HG02870 (cell line): Measurements from ENCODE around the gene EXD1.

Experiments
- ATAC-seq: cut with Tn5 transposase; IDR thresholded peaks from one replicate; pipeline ENCODE4 v1.9.1; 2021; ENCODE audit warnings: mild to moderate bottlenecking, moderate library complexity; ENCODE audit not compliant: unreplicated experiment

The EXD1 gene

DNA sequence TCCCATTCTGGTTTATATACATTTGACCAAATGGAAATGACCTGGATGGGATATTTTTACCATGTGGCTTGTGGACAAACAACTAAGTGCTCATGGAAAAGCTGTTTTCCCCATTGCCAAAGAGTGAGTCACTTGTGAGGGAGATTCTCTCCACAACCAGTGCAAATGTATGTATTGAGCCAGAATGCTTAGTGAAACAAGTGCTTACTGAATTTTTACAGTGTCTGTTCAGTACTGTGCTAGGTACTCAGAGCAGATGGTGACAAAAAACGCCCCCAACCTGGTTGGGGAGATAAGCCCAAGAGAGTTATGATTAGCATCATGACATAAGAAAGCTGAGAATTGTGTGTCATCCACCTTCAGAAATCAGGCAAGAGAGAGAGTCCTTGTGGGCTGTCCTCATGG lies 2.8 kb upstream of the EXD1 start:
- no peak for ATAC-seq

GRCh38 chr15:41231422-41232226 lies 1.1 kb upstream of the EXD1 start:
- ATAC-seq = peak; percentile 41

- no peak for ATAC-seq
These were observed 260 bp downstream of the EXD1 start for GRCh38 chr15:41230345-41230649.

DNA sequence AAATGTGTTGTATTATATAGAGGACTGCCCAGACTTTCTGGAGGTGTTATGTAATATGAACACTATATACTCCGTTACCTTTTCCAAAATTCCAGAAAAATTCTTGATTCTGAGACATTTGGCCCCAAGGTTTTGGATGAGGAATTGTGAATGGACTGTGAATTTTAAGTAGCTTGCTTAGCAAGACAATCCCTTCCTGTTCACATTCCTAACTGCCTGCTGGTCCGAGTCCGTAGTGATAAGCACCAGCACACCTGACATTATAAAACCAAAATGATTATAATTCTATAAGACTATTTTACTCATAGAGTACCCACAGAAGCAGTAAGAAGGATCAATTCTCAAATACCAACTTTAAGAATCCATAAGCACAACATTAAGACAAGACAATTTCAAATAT lies 11.2 kb downstream of the EXD1 start:
- no peak for ATAC-seq

GRCh38 chr15:41218851-41219250 lies 11.7 kb downstream of the EXD1 start:
- no peak for ATAC-seq

DNA sequence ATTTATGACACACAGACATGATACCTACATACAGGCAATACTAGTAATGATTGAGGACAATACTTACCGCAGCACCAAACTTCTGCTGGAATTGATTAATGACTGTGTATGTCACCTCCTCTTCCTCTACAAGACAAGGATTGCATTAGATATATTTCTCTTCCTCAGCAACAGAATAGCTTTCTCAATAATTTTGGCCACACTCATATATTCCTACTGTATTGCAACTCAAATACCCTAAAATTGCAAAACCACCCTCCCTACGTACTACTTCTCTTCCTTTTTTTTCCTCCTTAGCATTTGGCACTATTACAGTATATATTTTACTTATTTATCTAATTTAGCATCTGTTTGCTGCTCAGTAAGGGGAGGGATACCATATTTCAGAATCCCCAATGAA lies 14.8 kb downstream of the EXD1 start:
- ATAC-seq = no peak

DNA sequence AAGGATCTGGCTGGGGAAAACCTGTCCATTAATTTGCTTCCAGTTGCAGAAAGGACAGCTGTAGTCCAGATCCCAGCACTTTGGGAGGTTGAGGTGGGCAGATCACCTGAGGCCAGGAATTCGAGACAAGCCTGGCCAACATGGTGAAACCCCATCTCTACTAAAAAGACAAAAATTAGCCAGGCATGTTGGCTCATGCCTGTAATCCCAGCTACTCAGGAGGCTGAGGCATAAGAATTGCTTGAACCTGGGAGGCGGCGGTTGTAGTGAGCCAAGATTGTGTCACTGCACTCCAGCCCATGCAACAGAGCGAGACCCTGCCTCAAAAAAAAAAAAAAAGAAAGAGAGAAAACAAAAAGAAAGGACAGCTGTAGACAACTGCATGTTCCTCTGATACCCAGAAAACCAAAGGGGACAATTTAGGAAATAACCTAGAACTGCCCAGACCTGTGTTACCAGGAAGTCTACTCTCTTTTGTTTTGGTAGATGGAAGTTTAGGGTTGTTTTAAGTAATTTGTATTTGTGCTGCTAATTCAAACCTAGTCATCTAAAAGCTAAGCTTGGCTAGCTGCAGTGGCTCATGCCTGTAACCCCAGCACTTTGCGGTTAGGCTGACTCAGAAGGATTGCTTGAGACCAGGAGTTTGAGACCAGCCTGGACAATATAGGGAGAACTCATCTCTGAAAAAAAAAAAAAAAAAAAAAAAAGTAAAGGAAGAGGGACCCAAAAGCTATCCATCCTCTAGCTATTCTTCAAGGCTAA lies 22.7 kb downstream of the EXD1 start:
- no peak for ATAC-seq

DNA sequence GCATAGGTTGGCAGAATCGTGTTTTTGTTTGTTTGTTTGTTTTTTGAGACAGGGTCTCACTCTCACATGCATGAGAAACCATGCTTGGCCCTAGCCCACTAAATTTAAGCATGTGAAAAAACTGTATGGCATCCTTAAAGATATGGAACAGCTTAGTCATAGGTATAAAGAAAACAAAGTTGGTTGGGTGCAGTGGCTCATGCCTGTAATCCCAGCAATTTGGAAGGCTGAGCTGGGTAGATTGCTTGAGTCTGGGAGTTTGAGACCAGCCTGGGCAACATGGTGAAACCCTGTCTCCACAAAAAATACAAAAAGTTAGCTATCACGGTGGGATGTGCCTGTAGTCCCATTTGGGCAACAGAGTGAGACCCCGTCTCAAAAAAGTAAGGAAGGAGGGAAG lies 25.2 kb downstream of the EXD1 start:
- ATAC-seq = no peak

- ATAC-seq = no peak
These were observed 27.2 kb downstream of the EXD1 start for GRCh38 chr15:41203395-41203794.

- no peak for ATAC-seq
These were observed 31.1 kb downstream of the EXD1 start for GRCh38 chr15:41199470-41199869.

DNA sequence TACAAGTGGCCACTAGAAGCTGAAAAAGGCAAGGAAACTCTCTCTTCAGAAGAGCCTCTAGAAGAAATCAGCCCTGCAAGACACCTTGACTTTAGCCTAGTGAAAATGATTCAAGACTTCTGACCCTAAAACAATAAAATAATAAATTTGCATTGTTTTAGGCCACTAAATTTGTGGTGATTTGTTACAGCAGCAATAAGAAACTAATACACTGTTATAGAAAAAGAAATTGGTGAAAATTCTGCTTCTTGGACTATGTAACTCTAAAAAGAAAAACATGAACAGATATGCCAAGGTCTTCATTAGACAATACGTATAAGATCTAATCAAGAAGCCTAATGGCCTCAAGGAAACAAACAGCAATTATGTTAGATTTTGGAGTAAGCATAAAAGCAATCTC lies 36.1 kb downstream of the EXD1 start:
- no peak for ATAC-seq

DNA sequence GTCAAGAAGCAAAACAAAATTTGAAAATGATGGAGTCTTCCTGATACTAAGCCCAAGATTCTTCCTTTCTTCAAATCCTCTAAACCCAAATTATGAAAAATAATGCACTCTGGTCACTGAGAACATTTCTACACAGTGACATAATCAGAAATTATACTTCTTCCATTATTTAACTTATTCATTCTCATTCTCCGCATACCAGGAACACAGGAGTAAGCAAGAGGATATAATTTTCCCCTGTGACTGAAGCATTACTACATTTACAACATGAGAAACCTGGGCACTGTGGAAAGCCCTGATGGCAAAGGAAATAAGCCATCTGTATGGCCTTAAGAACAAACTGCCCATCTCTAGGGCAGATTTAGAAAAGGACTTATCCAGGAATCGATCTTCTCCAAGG lies 47.0 kb downstream of the EXD1 start:
- ATAC-seq = no peak

- no peak for ATAC-seq
These were observed 48.3 kb downstream of the EXD1 start for GRCh38 chr15:41182266-41182665.

GRCh38 chr15:41180206-41180789 lies 50.3 kb downstream of the EXD1 start:
- no peak for ATAC-seq

GRCh38 chr15:41169781-41170180 lies 60.8 kb downstream of the EXD1 start:
- ATAC-seq = no peak

GRCh38 chr15:41169086-41169485 lies 61.5 kb downstream of the EXD1 start:
- ATAC-seq = no peak

- ATAC-seq = no peak
These were observed 68.8 kb downstream of the EXD1 start for GRCh38 chr15:41161736-41162135.

DNA sequence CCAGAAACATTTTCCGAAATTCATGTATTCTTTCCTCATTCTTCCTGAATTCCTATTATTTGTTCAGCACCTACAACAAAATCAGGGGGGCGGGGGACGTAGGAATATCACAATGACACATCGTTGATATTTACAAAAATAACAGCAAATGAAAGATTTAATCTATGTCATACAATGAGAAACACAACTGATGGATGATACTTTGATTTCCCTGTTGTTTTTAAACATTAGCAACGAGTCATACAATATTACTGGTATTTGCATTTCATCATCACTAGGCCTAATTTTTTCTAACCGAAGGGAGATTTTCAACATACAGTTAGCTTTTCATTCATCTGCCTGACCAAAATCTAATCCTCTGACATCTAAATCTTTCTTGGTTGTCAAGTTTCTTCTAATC lies 69.2 kb downstream of the EXD1 start:
- no peak for ATAC-seq

DNA sequence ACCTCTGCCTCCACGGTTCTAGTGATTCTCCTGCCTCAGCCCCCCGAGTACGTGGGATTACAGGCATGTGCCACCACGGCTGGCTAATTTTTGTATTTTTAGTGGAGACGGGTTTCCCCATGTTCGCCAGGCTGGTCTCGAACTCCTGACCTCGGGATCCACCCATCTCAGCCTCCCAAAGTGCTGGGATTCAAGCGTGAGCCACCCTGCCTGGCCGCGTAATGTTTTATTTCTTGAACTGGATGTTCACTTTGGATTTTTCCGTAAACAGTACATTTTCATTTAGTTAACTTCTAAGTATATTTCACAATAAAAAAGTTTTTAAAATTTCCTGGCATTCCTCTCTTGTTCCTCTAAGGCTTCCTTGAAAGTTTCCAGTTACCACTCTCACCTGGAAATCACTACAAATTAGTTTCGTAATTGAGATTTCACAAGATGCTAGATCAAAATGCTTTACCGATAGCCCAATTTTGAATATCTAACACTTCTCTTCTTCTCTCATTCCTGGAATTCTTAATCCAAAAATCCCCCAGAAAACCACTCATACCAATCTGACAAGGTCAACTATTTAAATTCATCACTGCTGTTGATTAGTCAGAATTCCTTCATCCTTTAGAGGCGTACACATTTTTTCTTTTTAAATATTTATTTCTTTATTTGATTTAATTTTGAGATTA lies 69.8 kb downstream of the EXD1 start:
- no peak for ATAC-seq

DNA sequence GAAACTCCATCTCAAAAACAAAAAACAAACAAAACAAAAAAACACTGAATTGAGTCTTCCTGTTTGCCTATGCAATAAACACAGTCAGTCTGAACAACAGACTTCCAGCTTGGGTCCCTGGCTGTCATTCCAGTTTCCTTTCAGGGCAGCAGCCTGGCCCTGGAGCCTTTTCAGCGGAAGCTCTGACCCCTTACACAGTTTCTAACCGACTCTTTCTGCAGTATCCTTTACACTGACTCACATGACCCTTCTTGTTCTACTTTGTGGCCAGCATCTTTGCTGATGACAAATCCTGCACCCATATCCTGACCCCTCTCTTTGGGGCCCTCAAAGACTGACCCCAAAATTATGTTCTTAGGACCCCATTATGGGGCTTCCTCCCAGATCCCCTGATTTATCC lies 76.1 kb downstream of the EXD1 start:
- ATAC-seq = no peak

DNA sequence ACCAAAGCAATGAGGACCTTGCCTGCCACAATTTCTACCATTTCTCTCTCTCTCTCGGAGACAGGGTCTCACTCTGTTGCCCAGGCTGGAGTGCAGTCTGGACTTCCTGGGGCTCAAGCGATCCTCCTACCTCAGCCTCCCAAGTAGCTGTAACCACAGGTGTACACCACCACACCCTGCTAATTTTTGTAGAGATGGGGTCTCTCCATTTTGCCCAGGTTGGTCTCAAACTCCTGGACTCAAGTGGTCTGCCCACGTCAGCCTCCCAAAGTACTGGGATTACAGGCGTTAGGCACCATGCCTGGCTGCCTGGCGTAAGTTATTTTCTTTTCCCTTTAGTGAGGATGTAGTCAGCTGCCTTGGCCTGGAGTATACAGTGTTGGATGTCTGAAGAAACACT lies 76.8 kb downstream of the EXD1 start:
- no peak for ATAC-seq
